Keratinocyte (primary cell): Measurements from ENCODE around the gene AVPR2.

Source experiments
- EZH2 ChIP-seq: IDR thresholded peaks from one replicate; pipeline ENCODE4 v1.6.1; 2012; ENCODE audit warnings: inconsistent platforms, mild to moderate bottlenecking, low read length, moderate library complexity
- TF ChIP-seq, protein P1 (sequence below), 3 experiments: IDR thresholded peaks in 1 of 3; conservative IDR thresholded peaks in 1 of 3; optimal IDR thresholded peaks in 1 of 3; 2 replicates in 2 of 3; 3 replicates in 1 of 3; pipeline versions ENCODE3 to v1.5.1; 2011; ENCODE audit warnings: low read length in 3 of 3, mild to moderate bottlenecking in 3 of 3, moderate library complexity in 2 of 3, control low read depth in 1 of 3, inconsistent platforms in 1 of 3; ENCODE audit not compliant: insufficient read depth in 2 of 3; ENCODE audit errors: extremely low read depth in 1 of 3

- TF ChIP-seq, protein P1, sequence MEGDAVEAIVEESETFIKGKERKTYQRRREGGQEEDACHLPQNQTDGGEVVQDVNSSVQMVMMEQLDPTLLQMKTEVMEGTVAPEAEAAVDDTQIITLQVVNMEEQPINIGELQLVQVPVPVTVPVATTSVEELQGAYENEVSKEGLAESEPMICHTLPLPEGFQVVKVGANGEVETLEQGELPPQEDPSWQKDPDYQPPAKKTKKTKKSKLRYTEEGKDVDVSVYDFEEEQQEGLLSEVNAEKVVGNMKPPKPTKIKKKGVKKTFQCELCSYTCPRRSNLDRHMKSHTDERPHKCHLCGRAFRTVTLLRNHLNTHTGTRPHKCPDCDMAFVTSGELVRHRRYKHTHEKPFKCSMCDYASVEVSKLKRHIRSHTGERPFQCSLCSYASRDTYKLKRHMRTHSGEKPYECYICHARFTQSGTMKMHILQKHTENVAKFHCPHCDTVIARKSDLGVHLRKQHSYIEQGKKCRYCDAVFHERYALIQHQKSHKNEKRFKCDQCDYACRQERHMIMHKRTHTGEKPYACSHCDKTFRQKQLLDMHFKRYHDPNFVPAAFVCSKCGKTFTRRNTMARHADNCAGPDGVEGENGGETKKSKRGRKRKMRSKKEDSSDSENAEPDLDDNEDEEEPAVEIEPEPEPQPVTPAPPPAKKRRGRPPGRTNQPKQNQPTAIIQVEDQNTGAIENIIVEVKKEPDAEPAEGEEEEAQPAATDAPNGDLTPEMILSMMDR (optimal IDR thresholded peaks at IDR 0.05 in 1 of 3, IDR thresholded peaks at IDR 0.05 in 1 of 3, conservative IDR thresholded peaks at IDR 0.05 in 1 of 3; ENCODE audit: extremely low read depth in 1 of 3, insufficient read depth in 2 of 3, low read length in 3 of 3) = no peak
- TF ChIP-seq EZH2 = no peak
Observed at GRCh38 chrX:153870288-153870690, 34.2 kb upstream of the AVPR2 start.
